GM21423 (cell line): ENCODE results near the gene TXNL4A.

Experiments used
- ATAC-seq: cut with Tn5 transposase; IDR thresholded peaks from one replicate; pipeline ENCODE4 v1.9.1; 2021; ENCODE audit warnings: mild to moderate bottlenecking, moderate library complexity; ENCODE audit not compliant: unreplicated experiment

TXNL4A gene

DNA sequence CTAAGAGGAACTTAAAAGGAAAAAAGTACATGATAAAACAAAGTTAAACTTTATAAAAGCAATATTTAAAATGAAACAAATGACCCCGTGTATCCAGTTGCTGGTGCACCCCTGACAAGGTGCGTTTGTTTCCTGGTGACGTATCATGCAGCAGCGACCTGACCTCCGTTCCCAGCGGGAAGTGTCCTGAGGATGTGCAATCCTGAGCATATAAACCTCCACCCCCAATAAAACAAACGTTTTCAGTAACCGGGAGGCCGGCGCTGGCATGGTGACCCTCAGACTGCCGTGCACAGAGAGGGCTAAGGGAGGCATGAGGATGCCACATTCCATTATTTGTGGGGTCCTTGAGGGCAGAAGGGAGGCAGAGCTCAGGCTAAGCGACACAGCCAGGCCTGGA is 51.7 kb downstream of the TXNL4A start:
- no peak for ATAC-seq

DNA sequence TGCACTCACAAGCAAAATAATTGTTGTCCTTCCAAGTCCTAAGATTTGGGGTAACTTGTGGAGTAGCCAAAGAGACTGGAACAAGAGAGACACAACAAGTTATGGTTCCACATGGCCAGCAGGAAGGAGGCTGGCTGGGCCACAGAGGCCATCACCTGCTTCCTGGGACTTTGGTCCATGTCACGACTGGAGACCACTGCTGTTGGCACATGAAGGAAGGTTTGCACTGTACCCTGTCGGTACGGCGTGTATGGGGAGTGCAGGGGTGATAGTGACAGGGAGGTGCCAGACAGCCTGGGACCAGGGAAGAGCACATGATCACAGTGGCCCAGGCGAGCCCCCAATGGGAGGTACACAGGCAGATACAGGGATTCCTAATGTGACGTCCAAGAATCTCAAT is 52.4 kb downstream of the TXNL4A start:
- no peak for ATAC-seq

DNA sequence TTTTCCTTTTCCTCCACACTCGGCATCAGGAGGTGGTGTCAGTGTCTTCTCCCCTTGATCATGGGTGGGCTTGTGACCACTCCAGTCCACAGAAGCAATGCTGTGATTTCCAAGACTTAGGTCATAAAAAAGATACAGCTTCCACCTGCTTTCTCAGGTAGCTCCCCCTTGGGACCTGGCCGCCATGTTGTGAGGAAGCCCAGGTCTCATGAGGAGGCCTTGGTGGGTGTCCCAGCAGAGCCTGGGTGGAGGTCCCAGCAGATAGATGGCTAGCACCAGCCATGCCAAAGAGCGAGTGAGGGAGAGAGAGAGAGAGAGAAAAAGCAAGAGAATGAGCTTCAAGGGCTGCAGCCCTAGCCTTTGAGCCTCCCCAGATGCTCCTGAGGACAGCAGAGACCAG is 52.9 kb downstream of the TXNL4A start:
- no peak for ATAC-seq

DNA sequence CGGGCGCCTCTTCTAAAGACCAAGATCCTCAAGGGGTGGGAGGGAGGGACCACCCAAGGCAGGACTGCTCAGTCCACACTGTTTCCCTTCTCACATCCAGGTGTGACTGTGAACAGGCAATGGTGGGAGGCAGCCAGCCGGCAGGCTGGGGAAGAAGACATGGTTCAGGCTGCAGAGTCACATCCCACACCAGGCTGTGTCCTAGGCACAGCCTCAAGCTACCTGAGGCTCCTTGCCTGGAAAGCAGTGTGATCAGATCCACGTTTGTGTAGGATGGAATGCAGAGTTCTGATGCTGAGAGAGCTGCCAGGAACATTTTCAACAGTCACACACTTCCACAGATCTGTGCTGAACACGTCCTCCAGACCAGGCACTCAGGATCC is 53.3 kb downstream of the TXNL4A start:
- ATAC-seq, result no peak

DNA sequence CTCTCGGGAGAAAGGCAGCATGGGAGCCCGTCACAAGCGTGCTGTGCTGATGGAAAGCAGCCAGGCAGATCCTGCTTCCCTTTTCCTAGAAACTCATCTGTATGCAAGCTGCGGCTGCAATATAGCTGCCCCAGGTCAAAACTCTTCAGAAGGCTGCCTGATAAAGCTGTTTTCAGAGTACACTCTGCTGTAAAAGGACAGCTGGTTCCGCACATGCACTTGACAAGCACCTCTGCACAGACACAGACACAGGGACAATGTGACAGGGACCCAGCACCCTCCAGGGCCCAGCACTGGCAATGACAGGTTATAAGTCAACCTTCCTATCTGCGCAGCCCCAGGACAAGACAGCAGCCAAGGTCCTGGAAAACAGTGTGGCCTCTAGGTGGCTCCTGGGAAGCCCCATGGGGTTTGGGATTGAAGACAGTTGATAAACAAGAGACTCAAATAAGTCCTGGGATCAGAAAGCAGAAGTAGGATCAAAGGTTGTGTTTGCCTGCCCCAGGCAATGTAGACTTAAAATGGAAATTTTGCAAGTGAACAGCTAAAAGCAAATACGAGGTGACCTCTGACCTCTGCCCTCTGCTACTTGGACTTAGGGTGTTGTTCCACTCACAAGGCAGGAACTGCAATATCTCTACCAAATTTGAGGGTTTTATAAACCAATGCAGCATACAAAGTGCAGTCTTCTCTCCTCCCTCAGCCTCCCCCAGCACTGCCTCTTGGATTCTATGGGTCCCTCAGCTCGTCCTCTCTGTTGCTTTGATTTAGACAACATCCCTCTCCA is 53.9 kb downstream of the TXNL4A start:
- ATAC-seq, result no peak

DNA sequence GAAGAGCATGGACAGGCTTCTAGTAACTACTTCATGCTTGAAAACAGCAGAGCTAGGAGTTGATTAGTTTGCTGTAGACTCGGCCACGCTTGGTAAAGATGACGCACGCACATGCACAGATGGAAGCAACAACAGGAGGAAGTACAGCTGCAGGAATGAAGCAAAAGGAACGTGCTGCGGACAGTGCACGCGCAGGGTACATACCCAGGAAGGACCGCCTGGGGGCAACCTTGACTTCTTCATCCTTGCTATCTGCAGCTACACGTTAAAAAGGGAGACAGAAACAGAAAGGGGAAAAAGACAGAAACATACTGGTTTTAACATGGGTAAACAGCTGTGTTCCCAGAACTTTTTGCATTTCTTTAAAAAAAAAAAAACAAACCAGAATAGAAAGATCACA is 54.6 kb downstream of the TXNL4A start:
- ATAC-seq, result no peak

DNA sequence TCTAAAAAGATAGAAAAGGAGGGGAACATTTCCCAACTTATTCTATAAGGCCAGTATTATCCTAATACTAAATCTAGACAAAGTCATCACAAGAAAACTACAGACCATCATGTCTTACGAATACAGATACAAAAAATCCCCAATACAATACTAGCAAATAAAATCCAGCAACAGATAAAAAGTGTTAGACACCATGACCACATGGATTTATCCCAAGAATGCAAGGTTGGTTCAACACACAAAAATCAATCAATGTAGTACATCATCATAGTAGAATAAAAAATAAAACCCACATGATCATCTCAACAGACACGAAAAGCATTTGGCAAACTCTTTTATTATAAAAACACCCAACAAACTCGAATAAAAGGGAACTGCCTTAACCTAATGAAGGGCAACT is 55.5 kb downstream of the TXNL4A start:
- no peak for ATAC-seq

DNA sequence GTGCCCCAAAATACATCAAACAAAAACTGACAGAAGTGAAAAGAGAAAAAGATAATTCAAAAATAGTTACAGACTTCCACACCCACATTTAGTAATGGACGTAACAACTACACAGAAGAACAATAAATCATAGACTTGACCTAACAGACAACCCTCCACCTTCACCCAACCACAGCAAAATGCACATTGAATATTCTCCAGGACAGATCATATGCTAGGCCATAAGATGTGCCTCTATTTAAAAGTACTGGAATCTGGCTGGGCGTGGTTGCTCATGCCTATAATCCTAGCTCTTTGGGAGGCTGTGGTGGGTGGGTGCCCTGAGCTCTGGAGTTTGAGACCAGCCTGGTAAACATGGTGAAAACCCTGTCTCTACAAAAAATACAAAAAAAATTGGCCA is 56.9 kb downstream of the TXNL4A start:
- no peak for ATAC-seq

DNA sequence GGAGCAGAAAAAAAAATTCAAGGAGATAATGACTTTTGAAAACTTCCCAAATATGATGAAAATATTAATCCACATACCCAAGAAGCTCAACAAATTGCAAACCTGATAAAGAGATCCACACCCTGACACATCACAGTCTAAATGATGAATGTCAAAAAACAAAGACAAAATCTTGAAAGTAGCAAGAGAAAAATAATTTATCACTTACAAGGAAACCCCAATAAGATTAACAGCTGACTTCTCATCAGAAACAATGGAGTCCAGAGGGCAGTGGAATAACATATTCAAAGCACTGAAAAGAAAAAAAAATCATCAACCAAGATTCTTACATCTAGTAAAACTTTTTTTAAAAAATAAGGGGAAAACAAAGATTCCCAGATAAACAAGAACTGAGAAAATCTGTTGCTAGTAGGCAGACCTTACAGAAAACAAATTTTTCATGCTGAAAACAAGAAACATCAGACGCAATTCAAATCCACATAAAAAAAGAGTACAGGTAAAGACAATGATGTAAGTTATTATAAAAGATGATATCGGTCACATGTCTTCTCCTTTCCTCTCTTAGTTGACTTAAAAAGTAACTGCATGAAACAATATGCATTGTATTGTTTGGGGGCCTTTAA is 58.2 kb downstream of the TXNL4A start:
- no peak for ATAC-seq

DNA sequence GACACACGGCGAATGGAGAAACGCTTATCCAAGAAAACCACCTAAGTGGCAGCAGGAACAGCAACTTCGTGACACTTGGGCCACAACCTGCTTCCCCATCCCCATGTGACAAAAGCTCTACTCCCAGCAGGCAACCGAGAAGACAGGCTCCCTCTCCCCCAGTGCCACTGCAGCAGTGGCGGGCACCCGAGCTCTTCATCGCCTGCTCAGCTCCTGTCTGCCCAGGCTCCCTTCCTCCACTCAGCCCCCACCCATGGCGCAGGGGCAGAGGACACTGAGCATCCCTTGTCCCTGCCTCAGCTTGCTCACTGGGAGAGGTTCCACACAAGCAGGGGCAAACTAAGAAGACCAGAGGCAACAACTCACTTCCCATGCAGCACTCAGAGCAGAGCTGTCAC is 59.8 kb downstream of the TXNL4A start:
- no peak for ATAC-seq

DNA sequence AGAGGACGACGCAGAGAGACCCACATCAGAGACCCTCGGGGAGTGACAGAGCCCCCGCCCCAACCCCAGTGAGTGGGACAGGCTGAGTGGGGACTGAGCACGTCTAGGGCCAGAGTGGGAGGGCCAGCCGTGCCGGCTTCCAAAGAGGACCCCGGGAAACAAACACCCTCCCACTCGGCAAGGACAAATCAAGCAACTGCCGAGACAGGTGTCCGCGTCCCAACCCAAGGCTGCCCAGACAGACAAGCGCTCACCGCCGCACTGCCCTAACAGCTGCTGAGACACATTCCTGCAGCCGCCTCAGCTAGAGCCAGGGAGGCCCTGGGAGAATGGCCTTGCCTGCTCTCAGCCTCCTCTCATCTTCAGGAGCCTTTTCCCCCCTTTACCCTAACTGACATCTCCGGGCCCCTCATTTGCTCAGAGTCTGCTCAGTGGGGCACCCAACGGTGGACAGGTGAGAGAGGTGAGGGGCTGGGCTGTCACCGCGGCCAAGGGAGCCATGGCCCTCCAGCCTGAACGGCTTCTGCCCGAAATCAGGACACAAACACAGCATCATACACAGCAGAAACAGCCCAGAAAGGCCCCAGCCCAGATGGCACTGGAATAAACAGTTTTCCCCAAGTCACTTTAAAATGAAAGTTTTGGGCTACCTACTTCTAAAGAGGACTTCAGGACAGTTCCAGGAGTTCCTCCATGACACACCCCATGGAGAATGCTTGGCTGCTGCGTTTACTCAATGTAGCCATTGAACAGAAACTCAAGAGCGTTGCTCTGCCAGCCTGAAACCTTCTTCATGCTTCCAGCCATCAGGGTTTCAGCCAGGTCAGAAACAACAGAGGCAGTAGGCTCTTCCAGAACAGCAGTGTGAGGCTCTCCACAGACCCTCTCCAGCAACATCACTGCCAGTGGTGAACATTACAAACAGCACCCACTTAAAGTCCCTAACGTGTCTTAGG is 60.5 kb downstream of the TXNL4A start:
- ATAC-seq, result no peak

DNA sequence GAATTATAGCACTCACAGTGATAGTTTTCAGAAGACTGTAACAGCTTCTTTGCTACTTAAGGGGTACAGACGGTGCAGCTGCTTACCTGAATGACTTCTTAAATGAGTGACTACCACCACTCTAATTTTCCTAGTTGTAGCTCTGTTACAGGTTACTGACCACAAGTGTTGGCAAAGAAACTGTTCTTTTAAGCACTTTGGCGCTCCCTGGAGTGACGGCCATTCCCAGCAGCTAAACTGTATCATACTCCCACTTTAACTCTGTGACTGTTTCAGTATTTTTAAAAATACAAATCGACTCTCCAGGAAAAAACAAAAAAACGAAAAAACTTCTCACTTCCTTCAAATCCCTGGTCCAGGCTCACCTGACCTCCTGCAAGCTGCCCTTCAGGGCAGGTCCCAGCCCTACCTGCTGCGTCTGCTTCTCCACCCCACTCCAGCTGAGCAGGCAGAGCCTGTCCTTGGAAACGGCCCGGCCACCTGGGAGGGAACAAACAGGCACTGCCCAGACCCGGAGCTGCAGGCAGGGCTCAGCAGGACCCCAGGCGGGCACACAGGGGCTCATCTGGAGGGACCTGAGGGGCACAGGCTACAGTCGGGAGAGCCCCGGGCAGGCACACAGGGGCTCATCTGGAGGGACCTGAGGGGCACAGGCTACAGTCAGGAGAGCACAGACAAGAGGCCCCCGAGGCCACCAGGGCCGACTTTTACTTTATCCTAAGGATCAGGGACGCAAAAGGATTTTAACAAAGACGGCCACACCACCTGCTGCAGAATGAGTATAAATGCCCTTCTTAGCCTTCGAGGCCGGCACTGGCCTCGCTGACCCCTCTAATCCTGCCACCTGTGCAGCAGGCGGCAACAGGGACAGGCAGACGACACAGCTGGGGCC is 61.4 kb downstream of the TXNL4A start:
- ATAC-seq, result no peak

DNA sequence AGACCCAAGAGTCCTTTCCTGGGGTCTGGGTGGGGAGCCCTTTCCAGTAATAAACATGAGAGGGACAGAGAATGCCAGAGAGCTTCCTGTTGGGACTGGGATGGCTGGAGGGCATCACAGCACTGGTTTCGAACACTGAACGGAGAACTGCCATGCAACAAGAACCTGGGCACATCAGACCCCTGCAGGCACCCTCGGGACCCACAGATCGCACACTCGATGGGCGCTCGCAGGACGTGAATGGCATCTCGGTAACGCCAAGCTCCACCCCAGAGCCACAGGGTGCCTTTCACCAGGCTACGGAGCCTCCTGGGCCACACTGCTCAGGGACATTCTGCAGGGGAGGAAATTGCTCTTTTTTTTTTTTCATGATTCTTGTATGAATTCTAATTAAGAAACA is 62.1 kb downstream of the TXNL4A start:
- ATAC-seq, result no peak

DNA sequence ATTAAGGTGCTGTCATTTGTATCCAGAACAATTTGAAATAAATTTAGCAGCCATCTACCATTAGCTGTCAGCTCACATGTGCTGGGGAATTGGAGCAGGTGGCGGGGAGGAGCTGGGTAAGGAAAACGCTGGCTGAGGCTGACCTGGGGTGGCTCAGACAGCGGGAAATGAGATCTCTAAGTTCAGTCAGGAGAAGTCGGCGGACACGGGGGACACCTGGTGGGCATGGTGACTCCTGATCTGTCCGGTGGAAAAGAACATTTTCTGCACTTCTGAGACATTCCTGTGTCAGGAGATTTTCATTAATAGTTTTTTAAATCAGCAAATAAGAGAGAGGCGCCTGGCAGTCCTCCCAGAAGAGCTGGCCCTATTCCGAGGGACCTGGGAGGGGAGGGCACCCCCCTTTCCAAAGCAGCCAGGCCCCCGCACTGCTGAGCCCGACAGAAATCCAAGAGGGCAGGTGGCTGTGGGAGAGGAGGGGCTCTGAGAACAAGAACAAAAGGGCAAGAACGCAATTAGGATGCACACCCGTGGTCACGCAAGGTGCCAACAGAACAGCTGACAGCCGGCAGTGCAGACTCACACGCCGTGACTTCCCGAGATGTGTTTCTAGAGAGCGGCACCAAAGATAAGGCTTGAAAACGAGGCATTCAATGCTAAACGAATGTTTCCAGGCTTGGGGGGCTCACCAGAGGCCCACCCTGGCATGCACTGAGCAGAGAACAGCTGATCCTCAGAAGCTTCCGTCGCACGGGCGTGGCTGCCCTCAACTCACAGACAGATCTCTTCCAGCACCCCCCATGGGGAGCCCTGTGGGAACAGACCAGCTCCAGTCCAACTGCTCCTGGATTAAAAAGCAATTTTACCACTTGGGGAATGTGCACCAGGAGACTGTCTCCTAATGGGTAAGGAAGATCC is 63.3 kb downstream of the TXNL4A start:
- ATAC-seq, result no peak

DNA sequence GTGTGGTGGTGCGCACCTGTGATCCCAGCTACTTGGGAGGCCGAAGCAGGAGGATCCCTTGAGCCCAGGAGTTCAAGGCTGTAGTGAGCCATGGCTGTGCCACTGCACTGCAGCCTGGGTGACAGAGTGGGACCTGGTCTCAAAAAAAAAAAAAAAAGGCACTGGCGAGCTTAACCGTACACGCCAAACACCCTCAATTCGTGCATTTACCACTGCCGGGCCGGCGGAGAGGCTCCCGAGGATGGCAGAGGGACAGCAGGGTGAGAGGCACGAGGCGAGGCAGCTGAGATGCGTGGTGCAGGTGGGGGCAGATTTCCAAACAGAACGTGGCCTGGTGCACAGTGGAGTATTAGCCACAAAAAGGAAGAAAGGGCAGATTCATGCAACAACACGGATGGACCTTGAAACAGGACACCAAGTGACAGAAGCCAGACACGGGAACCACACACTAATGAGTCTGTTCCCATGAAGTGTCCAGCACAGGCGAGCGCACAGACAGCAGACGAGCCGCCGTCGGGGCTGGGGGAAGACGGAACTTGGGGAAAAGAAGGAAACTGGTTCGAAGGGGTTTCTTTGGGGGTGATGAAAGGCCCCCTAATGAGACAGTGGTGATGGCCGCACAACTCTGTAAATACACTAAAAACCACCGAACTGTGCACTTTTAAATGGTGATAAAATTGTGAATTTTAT is 64.3 kb downstream of the TXNL4A start:
- no peak for ATAC-seq

DNA sequence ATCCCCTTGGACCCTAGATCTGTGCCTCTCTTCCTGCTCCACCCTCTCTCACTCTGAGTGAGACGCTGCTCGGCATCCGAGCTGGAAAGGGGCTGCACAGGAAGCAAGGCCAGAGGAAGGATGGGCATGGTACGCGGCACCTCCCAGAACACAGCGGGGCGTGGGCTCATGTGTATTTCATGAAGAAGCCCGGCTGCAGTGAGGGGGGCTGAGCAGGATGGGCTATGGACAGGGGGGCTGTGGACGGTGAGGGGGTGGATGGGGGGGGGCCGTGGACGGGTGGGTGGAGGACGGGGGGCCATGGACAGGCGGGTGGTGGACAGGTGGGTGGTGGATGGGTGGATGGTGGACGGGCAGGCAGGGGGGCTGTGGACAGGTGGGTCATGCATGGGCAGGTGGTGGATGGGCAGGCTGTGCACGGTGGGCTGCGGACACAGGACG is 65.4 kb downstream of the TXNL4A start:
- ATAC-seq, result no peak

DNA sequence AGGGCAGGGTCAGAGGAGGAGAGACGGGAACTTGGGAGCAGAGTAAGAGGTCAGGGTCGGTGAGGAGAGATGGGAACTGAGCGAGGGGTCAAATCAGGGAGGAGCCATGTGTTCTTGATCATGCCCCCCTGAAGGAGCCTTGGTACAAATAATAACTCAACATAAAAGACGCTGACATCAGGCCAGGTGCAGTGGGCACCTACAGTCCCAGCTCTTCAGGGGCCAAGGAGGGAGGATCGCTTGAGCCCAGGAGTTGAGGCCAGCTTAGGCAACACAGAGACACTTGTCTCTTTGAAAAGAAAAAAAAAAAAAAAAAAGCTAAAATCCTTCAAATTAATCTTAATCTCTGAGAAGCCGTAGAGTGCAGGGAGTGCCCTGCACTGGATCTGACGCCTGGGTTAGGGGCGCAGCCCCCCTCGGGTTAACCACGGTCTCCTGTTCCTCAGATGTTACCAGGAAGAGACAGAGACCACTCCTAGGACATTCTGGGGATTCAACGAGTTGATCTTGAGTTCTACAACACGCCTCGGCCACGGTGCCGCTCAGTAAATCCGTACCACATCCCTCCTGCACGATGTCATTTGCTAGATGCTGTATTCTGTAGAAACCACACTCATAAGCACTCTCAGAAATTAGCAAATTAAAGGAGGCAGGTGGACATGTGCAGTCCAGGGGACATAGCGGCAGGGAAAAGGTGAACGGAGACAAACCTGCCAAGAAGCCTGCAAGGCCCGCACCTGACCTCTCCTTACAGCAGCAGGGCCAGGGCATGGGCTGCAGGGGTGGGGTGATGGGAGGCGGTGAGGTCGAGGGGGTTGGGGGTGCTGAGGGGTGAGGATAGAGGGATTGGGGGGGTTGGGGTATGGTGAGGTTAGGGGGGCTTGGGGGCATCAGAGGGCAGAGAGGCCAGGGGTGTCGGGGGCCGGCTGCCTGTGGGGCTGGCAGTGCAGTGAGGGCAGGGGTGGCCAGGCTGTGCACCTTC is 66.1 kb downstream of the TXNL4A start:
- no peak for ATAC-seq
